T-helper 2 cell treated with Interferon-gamma antibody and Interleukin-4, amounts not matched to agents 5 μg/mL and 100 μg/mL, for 36 hours (primary cell): ENCODE results near the gene ZMYND15.
"Not testable (repeated sequence)": the region's sequence is repeated elsewhere in the genome, so short reads cannot be mapped to it uniquely, and the experiment has no call there.

Experiments used
- DNase-seq: peaks from one replicate; pipeline ENCODE4 v3.0.0; 2021; ENCODE audit warnings: low spot score
- H3K27ac Mint-ChIP-seq: one replicate; pipeline ENCODE4 v1.8.0; 2021; ENCODE audit warnings: mild to moderate bottlenecking, mixed read lengths
- H3K27me3 Mint-ChIP-seq: one replicate; pipeline ENCODE4 v1.8.0; 2021; ENCODE audit warnings: low read depth, mixed read lengths
- H3K36me3 Mint-ChIP-seq: one replicate; pipeline ENCODE4 v1.8.0; 2021; ENCODE audit warnings: low read depth, mixed read lengths
- H3K4me1 Mint-ChIP-seq: one replicate; pipeline ENCODE4 v1.8.0; 2021; ENCODE audit warnings: low read depth, mixed read lengths
- H3K4me3 Mint-ChIP-seq: one replicate; pipeline ENCODE4 v1.8.0; 2022; ENCODE audit warnings: mild to moderate bottlenecking, moderate library complexity, mixed read lengths
- H3K9me3 Mint-ChIP-seq: one replicate; pipeline ENCODE4 v1.8.0; 2021; ENCODE audit warnings: mixed read lengths

Gene ZMYND15, protein sequence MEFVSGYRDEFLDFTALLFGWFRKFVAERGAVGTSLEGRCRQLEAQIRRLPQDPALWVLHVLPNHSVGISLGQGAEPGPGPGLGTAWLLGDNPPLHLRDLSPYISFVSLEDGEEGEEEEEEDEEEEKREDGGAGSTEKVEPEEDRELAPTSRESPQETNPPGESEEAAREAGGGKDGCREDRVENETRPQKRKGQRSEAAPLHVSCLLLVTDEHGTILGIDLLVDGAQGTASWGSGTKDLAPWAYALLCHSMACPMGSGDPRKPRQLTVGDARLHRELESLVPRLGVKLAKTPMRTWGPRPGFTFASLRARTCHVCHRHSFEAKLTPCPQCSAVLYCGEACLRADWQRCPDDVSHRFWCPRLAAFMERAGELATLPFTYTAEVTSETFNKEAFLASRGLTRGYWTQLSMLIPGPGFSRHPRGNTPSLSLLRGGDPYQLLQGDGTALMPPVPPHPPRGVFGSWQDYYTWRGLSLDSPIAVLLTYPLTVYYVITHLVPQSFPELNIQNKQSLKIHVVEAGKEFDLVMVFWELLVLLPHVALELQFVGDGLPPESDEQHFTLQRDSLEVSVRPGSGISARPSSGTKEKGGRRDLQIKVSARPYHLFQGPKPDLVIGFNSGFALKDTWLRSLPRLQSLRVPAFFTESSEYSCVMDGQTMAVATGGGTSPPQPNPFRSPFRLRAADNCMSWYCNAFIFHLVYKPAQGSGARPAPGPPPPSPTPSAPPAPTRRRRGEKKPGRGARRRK

DNA sequence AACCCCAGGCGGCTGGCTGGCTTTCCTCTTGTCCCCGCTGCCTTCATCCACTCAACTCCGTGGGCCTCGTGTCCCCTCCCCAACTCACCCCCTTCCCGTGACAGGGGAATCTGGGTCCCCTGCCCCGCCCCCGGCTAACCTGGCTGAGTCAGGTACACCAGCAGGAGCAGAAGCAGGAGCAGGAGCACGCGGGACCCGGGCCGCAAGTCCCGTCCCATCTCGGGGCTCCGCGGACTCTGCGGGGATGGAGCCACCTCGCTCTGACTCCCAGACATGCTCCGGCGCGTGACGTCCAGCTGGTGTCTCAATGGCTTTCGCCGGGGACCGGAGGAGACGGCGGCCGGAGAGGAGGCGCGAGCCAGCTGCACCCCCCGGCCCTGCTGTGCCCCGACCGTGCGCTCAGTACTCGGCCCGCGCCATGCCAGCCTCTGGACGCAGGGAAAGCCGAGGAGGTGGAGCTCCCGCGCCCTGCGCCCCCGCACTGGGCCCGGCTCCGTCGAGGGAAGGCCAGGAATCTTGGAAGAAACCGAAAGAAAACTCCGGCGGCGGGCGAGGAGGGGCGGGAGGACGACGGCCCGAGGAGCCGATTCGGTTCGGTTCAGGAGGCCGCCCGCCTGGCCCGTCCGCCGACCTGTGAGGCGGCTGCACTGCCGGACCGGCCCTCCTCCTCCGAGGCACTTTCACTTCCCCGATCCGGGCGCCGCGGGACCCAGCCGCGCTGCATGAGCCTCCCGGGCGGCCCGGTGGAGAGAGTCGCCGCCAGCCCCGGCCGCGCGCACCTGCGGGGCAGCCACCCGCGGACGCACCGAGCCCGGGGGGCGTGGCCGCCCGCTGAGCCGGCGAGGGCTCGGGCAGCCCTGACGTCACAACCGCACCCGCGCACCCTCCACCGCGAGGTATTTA is at the start of gene ZMYND15, which contains the start of gene CXCL16:
ZMYND15 (plus strand) TSS at position 712 of the 903 bp plus-strand sequence. CDS start 716 bp downstream, outside the sequence.
CXCL16 (minus strand) TSS at position 807 of the 903 bp plus-strand sequence; CDS start at position 218, 589 bp downstream.
- peaks cover 18% of the 10 kb centered on the region for H3K4me1 Mint-ChIP-seq
- no peaks in the 10 kb centered on the region for H3K36me3 Mint-ChIP-seq
- H3K9me3 Mint-ChIP-seq = no peaks in the 10 kb centered on the region
- H3K27ac Mint-ChIP-seq = peak within 1 kb of the TSS; percentile 42
- H3K27me3 Mint-ChIP-seq = peaks cover 37% of the 10 kb centered on the region
- H3K4me3 Mint-ChIP-seq = peak within 1 kb of the TSS; percentile 87
- peak; percentile 49 for DNase-seq

DNA sequence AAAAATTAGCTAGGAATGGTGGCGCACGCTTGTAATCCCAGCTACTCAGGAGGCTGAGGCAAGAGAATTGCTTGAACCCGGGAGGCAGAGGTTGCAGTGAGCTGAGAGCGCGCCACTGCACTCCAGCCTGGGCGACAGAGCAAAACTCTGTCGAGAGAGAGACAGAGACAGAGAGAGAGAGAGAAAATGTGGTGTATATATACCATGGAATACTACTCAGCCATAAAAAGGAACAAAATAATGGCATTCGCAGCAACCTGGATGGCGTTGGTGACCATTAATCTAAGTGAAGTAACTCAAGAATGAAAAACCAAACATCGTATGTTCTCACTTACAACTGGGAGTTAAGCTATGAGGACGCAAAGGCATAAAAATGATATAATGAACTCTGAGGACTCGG is 49.8 kb upstream of the ZMYND15 start:
- H3K4me1 Mint-ChIP-seq, H3K27ac Mint-ChIP-seq, H3K9me3 Mint-ChIP-seq, H3K27me3 Mint-ChIP-seq, DNase-seq, H3K4me3 Mint-ChIP-seq: not testable (repeated sequence)
- H3K36me3 Mint-ChIP-seq = peaks cover 60% of the 10 kb centered on the region

DNA sequence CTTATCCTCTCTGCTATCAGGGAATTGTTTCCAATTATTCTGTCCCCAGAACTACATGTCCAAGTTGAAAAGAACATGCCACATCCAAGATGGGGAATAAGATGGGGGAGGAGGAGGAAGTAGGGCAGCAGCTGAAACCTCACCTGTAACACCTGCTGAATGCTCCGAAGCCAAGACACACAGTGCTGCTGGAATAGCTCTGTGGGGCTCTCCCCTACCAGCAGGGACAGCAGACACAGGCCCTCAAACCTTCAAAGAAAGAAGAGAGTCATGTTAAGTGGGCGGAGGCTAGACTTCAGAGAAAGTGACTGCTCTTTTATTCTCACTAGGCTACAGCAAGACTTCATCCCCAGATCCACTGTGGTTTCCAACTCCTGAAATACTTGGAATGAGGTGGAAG is 48.9 kb upstream of the ZMYND15 start:
- H3K4me1 Mint-ChIP-seq = peaks cover 6% of the 10 kb centered on the region
- no peaks in the 10 kb centered on the region for H3K9me3 Mint-ChIP-seq
- no peaks in the 10 kb centered on the region for H3K27me3 Mint-ChIP-seq
- no peak overlapping the region for H3K4me3 Mint-ChIP-seq
- H3K36me3 Mint-ChIP-seq = peaks cover 55% of the 10 kb centered on the region
- no peak overlapping the region for H3K27ac Mint-ChIP-seq
- DNase-seq = no peak

DNA sequence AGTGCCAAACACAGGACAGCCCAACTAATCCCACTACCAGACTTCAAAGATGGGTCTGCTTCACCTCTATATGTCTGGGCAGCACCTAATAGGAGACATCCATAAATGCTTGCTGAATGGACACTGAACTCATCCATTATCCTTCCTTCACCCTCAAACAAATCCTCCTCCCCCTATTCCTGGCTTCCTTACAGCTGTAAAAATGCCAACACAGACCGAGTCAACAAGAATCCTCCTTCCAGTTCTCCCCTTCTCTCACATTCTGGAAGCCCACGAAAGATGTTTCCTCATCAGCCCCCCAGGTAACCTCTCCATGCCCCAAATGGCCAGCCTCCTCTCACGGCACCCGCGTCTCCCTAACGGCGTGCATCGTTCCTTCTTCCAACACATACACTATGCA is 47.9 kb upstream of the ZMYND15 start:
- H3K9me3 Mint-ChIP-seq = no peaks in the 10 kb centered on the region
- no peaks in the 10 kb centered on the region for H3K27me3 Mint-ChIP-seq
- H3K4me3 Mint-ChIP-seq = no peak overlapping the region
- H3K4me1 Mint-ChIP-seq = peaks cover 14% of the 10 kb centered on the region
- peaks cover 60% of the 10 kb centered on the region for H3K36me3 Mint-ChIP-seq
- no peak for DNase-seq
- no peak overlapping the region for H3K27ac Mint-ChIP-seq

DNA sequence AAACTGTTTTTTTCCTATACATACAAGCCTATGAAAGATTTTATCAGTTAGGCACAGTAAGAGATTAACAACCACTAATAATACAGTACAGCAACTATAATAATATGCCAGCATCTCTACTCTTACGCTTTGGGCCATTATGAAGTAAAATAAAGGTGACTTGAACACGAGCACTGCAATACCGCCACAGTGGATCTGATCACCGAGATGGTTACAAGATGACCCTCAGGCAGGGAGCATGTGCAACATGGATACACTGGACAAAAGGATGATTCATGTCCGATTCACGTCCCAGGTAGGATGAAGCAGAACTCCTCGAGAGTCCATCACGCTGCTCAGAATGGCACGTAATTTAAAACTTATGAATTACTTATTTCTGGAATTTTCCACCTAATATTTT is 46.2 kb upstream of the ZMYND15 start:
- no peaks in the 10 kb centered on the region for H3K27me3 Mint-ChIP-seq
- H3K4me3 Mint-ChIP-seq = no peak overlapping the region
- peaks cover 18% of the 10 kb centered on the region for H3K4me1 Mint-ChIP-seq
- H3K36me3 Mint-ChIP-seq = peaks cover 54% of the 10 kb centered on the region
- DNase-seq = no peak
- no peaks in the 10 kb centered on the region for H3K9me3 Mint-ChIP-seq
- no peak overlapping the region for H3K27ac Mint-ChIP-seq

DNA sequence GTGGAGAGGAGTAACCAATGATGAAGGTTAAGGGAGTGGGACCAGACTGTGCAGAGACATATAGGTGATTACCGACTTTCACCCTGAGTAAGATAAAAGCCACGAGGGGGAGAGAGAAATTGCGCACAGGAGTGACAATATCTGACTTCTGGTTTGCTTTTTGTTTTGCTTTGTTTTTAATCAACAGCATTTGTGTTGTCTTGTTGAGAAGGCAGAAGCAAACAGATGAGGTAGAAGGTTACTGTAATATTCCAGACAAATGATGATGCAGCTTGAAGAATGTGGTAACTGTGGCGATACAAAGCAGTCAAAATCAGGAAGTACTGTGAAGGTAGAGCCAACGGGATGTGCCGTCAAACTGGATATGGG is 43.2 kb upstream of the ZMYND15 start:
- no peak for DNase-seq
- Mint-ChIP-seq H3K36me3 (peaks cover 35% of the 10 kb centered on the region), H3K4me1 (peaks cover 18% of the 10 kb centered on the region), H3K9me3 (no peaks in the 10 kb centered on the region), H3K4me3 (peak overlapping the region; percentile 42), H3K27ac (peak overlapping the region; percentile 84), H3K27me3 (no peaks in the 10 kb centered on the region)

DNA sequence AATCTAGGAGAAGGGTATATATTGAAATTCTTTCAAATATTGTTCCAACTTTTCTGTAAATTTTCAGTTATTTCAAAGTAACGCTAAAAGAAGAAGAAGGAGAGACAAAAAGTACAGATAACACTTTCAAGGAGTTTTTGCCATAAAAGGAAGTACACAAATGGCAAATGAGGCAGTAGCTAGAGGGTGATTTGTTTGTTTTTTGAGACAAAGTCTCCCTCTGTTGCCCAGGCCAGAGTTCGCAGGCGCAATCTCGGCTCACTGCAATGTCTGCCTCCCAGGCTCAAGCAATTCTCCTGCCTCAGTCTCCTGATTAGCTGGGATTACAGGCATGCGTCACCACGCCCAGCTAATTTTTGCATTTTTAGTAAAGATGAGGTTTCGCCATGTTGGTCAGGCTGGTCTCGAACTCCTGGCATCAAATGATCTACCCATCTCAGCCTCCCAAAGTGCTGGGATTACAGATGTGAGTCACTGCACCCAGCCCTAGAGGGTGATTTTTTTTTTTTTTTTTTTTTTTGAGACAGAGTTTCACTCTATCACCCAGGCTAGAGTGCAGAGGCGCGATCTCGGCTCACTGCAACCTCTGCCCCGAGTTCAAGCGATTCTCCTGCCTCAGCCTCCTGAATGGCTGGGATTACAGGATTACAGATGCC is 40.1 kb upstream of the ZMYND15 start:
- not testable (repeated sequence) for H3K4me3 Mint-ChIP-seq, H3K9me3 Mint-ChIP-seq, DNase-seq, H3K27ac Mint-ChIP-seq, H3K27me3 Mint-ChIP-seq
- H3K36me3 Mint-ChIP-seq = peaks cover 21% of the 10 kb centered on the region
- peaks cover 33% of the 10 kb centered on the region for H3K4me1 Mint-ChIP-seq

DNA sequence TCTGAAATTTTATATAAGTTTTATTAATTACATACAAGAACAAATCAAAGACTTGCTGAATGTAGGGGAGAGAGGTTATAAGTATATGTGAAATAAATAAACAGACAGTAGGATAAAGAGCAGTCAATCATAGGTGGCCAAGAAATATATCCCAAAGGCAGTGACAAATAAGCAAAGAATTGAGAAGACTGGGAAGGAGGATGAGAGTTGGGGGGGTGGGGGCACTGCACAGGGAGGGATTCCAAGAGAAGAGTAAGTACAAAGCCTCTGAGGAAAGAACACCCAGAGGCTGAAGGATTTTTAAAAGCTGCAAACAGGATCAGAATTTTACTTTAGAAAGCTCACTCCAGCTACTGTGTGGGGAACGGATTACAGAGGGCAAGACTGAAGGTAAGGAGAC is 38.5 kb upstream of the ZMYND15 start:
- H3K36me3 Mint-ChIP-seq = peaks cover 23% of the 10 kb centered on the region

DNA sequence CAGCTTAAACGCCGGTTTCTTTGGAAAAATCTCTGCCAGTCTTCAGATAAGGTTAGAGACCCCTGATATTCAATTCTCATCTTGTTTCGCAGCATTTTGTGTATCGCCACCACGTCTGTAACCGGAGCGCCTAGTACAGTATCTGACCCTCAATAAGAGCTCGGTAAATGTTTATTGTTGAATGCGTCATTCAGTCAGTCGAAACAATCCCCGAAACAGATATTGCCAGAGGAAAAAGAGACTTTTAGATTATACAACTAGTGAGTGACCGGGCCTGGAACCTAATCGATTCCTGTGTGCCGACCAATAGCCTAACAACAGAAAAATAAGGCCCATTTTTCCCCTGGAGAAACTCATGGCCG is 36.3 kb upstream of the ZMYND15 start:
- H3K36me3 Mint-ChIP-seq = peaks cover 10% of the 10 kb centered on the region
- peak overlapping the region; percentile 86 for H3K4me3 Mint-ChIP-seq
- H3K4me1 Mint-ChIP-seq = peaks cover 38% of the 10 kb centered on the region
- no peak for DNase-seq
- peak overlapping the region; percentile 95 for H3K27ac Mint-ChIP-seq
- H3K9me3 Mint-ChIP-seq = peaks cover 2% of the 10 kb centered on the region
- H3K27me3 Mint-ChIP-seq = no peaks in the 10 kb centered on the region

More for the DNA sequence above, 38.5 kb upstream of the ZMYND15 start:
- DNase-seq = no peak
- Mint-ChIP-seq H3K27me3 (no peaks in the 10 kb centered on the region), H3K4me3 (peak overlapping the region; percentile 17), H3K4me1 (peaks cover 41% of the 10 kb centered on the region), H3K27ac (no peak overlapping the region), H3K9me3 (no peaks in the 10 kb centered on the region)

DNA sequence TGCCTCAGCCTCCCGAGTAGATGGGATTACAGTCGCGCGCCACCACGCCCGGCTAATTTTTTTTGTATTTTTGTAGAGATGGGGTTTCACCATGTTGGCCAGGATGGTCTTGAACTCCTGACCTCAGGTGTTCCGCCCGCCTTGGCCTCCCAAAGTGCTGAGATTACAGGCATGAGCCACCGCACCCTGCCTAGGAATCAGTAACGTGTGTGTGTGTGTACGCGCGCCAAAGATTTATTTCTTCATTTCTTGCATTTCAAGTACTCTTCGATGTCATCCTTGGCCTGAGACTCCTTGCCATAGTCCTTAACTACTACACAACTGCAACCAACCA is 35.1 kb upstream of the ZMYND15 start:
- H3K27ac Mint-ChIP-seq = peak overlapping the region; percentile 95
- peaks cover 43% of the 10 kb centered on the region for H3K4me1 Mint-ChIP-seq
- not testable (repeated sequence) for H3K9me3 Mint-ChIP-seq, DNase-seq, H3K36me3 Mint-ChIP-seq, H3K27me3 Mint-ChIP-seq
- peak overlapping the region; percentile 86 for H3K4me3 Mint-ChIP-seq

DNA sequence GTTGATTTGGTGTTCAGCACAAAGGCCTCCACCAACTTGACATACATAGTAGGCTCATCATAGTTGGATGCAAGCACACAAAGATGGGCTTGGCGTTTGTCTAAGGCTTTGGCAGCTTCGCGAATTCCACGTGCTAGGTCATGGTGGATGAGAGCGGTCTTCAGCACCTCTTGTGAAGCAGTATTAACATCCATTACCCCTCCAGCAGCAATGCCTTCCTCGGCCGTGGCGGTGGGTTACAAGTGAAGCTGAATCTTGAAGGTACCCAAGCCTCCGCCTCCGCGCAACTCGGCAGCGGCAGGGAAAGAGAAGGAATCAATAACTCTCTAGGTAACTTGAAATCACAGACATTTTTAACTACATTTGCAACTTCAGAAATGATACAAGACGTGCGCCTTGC is 34.6 kb upstream of the ZMYND15 start:
- Mint-ChIP-seq H3K4me3 (peak overlapping the region; percentile 86), H3K36me3 (peaks cover 10% of the 10 kb centered on the region), H3K4me1 (peaks cover 46% of the 10 kb centered on the region), H3K27ac (peak overlapping the region; percentile 95), H3K9me3 (peaks cover 5% of the 10 kb centered on the region), H3K27me3 (no peaks in the 10 kb centered on the region)
- DNase-seq = no peak

DNA sequence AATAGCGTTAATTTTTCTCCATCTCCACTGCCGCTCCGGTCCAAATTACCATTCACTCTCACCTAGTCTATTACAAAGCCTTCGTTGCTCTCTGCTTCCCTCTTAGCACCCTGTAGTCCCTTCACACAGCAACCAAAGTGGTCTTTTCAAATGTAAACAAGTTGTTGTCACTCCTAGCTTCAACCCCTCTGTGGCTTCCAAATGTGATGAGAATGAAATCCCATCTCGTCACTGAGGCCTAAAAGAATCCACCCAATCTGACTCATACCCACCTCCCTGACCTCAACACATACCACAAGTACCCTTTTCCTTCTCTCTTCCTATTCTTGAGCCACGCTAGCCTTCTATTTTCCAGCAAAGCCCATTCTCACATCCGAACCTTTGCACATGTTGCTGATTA is 33.5 kb upstream of the ZMYND15 start:
- Mint-ChIP-seq H3K36me3 (peaks cover 10% of the 10 kb centered on the region), H3K4me3 (peak overlapping the region; percentile 61), H3K9me3 (peaks cover 5% of the 10 kb centered on the region), H3K27me3 (no peaks in the 10 kb centered on the region), H3K4me1 (peaks cover 45% of the 10 kb centered on the region), H3K27ac (peak overlapping the region; percentile 62)
- no peak for DNase-seq

DNA sequence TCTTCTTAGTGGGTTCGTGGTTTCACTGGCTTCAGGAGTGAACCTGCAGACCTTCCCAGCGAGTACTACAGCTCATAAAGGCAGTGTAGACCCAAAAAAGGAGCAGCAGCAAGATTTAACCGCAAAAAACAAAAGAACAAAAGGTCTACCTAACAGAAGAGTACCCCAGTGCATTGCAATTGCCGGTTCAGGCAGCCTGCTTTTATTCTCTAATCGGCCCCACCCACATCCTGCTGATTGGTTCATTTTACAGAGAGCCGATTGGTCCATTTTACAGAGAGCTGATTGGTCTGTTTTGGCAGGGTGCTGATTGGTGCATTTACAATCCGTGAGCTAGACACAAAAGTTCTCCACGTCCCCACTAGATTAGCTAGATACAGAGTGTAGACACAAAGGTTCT is 31.2 kb upstream of the ZMYND15 start:
- Mint-ChIP-seq H3K27me3 (no peaks in the 10 kb centered on the region), H3K36me3 (peaks cover 22% of the 10 kb centered on the region), H3K9me3 (peaks cover 5% of the 10 kb centered on the region)

More for the DNA sequence above, 31.2 kb upstream of the ZMYND15 start:
- H3K4me1 Mint-ChIP-seq = peaks cover 40% of the 10 kb centered on the region
- peak overlapping the region; percentile 43 for H3K4me3 Mint-ChIP-seq
- peak overlapping the region; percentile 57 for H3K27ac Mint-ChIP-seq
- DNase-seq = peak; percentile 58
